Putamen (tissue), 1 donor: Measurements from ENCODE around the gene EPHA2.

ENCODE experiments used
- DNase-seq: peaks from one replicate; pipeline ENCODE4 v3.0.0-alpha.2; 2016; ENCODE audit warnings: low spot score

Gene EPHA2

GRCh38 chr1:16092097-16092922 lies 63.6 kb downstream of the EPHA2 start:
- DNase-seq, result no peak

- DNase-seq, result no peak
Observed at GRCh38 chr1:16091296-16091695, 64.6 kb downstream of the EPHA2 start.

GRCh38 chr1:16090076-16090826 lies 65.6 kb downstream of the EPHA2 start:
- DNase-seq, result no peak

GRCh38 chr1:16088996-16089395 lies 66.9 kb downstream of the EPHA2 start:
- DNase-seq, result no peak

- no peak for DNase-seq
Observed at GRCh38 chr1:16088351-16088911, 67.4 kb downstream of the EPHA2 start.

- no peak for DNase-seq
Observed at GRCh38 chr1:16087733-16088132, 68.1 kb downstream of the EPHA2 start.

GRCh38 chr1:16085522-16085921 lies 70.3 kb downstream of the EPHA2 start:
- DNase-seq, result no peak

- DNase-seq, result no peak
Observed at GRCh38 chr1:16083486-16083885, 72.4 kb downstream of the EPHA2 start.

- DNase-seq, result no peak
Observed at GRCh38 chr1:16082283-16083038, 73.4 kb downstream of the EPHA2 start.

- DNase-seq, result no peak
Observed at GRCh38 chr1:16081636-16082035, 74.2 kb downstream of the EPHA2 start.

GRCh38 chr1:16080422-16081150 lies 75.3 kb downstream of the EPHA2 start:
- no peak for DNase-seq

GRCh38 chr1:16078925-16079656 lies 76.8 kb downstream of the EPHA2 start:
- peak; percentile 48 for DNase-seq

- no peak for DNase-seq
Observed at GRCh38 chr1:16077406-16078245, 78.2 kb downstream of the EPHA2 start.

- no peak for DNase-seq
Observed at GRCh38 chr1:16076865-16077238, 79.0 kb downstream of the EPHA2 start.

GRCh38 chr1:16076031-16076864 lies 79.6 kb downstream of the EPHA2 start:
- no peak for DNase-seq

GRCh38 chr1:16075337-16076030 lies 80.4 kb downstream of the EPHA2 start:
- DNase-seq, result peak; percentile 21
